NOMO-1 (cell line): ENCODE results near the gene MOB2.
"Not testable (repeated sequence)": the region's sequence is repeated elsewhere in the genome, so short reads cannot be mapped to it uniquely, and the experiment has no call there.

Experiments
- DNase-seq, 2 experiments: peaks; one replicate each; lab custom pipeline; 2025; ENCODE audit not compliant: unreplicated experiment in 2 of 2; lab: John Stamatoyannopoulos, UW

MOB2 gene

GRCh38 chr11:1444823-1445422, 41.7 kb downstream of the MOB2 start:
- DNase-seq, result no peak

GRCh38 chr11:1444321-1444720, 42.3 kb downstream of the MOB2 start:
- DNase-seq, result no peak

GRCh38 chr11:1443737-1444136, 42.8 kb downstream of the MOB2 start:
- no peak for DNase-seq

- DNase-seq, result no peak
Measured at GRCh38 chr11:1442807-1443366, 43.7 kb downstream of the MOB2 start.

- no peak for DNase-seq
Measured at GRCh38 chr11:1442163-1442562, 44.4 kb downstream of the MOB2 start.

- no peak for DNase-seq
Measured at GRCh38 chr11:1440496-1440895, 46.1 kb downstream of the MOB2 start.

- no peak for DNase-seq
Measured at GRCh38 chr11:1440066-1440465, 46.5 kb downstream of the MOB2 start.

- no peak for DNase-seq
Measured at GRCh38 chr11:1439341-1439740, 47.2 kb downstream of the MOB2 start.

GRCh38 chr11:1438967-1439330, 47.6 kb downstream of the MOB2 start:
- DNase-seq, result no peak

GRCh38 chr11:1438261-1438966, 48.2 kb downstream of the MOB2 start:
- no peak for DNase-seq

GRCh38 chr11:1437500-1437899, 49.1 kb downstream of the MOB2 start:
- DNase-seq, result no peak

- DNase-seq, result no peak
Measured at GRCh38 chr11:1436468-1437039, 50.0 kb downstream of the MOB2 start.

GRCh38 chr11:1435820-1436467, 50.6 kb downstream of the MOB2 start:
- no peak for DNase-seq

- DNase-seq, result not testable (repeated sequence)
Measured at GRCh38 chr11:1435479-1435819, 51.1 kb downstream of the MOB2 start.

GRCh38 chr11:1433977-1434640, 52.5 kb downstream of the MOB2 start:
- no peak for DNase-seq

GRCh38 chr11:1433568-1433967, 53.0 kb downstream of the MOB2 start:
- no peak for DNase-seq

GRCh38 chr11:1428762-1429316, 57.7 kb downstream of the MOB2 start:
- no peak for DNase-seq

- DNase-seq, result no peak
Measured at GRCh38 chr11:1425439-1425838, 61.1 kb downstream of the MOB2 start.

- DNase-seq, result no peak
Measured at GRCh38 chr11:1425006-1425405, 61.6 kb downstream of the MOB2 start.

- DNase-seq, result not testable (repeated sequence)
Measured at GRCh38 chr11:1423406-1423805, 63.2 kb downstream of the MOB2 start.

GRCh38 chr11:1422981-1423380, 63.6 kb downstream of the MOB2 start:
- DNase-seq, result no peak
